Mesenchymal stem cell (in vitro differentiated cells and primary cell): Measurements from ENCODE around the gene NCOA1.

Experiments used
- DNase-seq: peaks from one replicate; pipeline ENCODE4 v3.0.0-alpha.2; 2013
- H2AFZ ChIP-seq: one replicate; pipeline ENCODE4 v1.6.1; 2013; ENCODE audit warnings: low read depth, mild to moderate bottlenecking, control low read depth, inconsistent platforms, low read length, moderate library complexity
- H2AK5ac ChIP-seq: 2 replicates; pipeline ENCODE4 v1.6.1; 2013; ENCODE audit warnings: low read length, moderate library complexity, mild to moderate bottlenecking, inconsistent platforms; ENCODE audit not compliant: severe bottlenecking
- H2BK120ac ChIP-seq: one replicate; pipeline ENCODE4 v1.6.1; 2013; ENCODE audit warnings: low read depth, mild to moderate bottlenecking, inconsistent platforms, low read length, moderate library complexity
- H2BK12ac ChIP-seq, 2 experiments: one replicate each; pipeline ENCODE4 v1.6.1; 2013; ENCODE audit warnings: inconsistent platforms in 2 of 2, low read length in 2 of 2, mild to moderate bottlenecking in 2 of 2, moderate library complexity in 2 of 2, control low read depth in 1 of 2
- H2BK15ac ChIP-seq: one replicate; pipeline ENCODE4 v1.6.1; 2013; ENCODE audit warnings: mild to moderate bottlenecking, low read depth, inconsistent platforms; ENCODE audit not compliant: poor library complexity, severe bottlenecking
- H2BK5ac ChIP-seq: 2 replicates; pipeline ENCODE4 v1.6.1; 2013; ENCODE audit warnings: low read depth, mild to moderate bottlenecking, low read length, control low read depth, inconsistent platforms; ENCODE audit not compliant: poor library complexity, severe bottlenecking
- H3K14ac ChIP-seq, 2 experiments: one replicate each; pipeline ENCODE4 v1.6.1; 2013; ENCODE audit warnings: inconsistent platforms in 2 of 2, low read length in 2 of 2, control low read depth in 1 of 2, mild to moderate bottlenecking in 1 of 2, moderate library complexity in 1 of 2
- H3K18ac ChIP-seq, 2 experiments: one replicate each; pipeline ENCODE4 v1.6.1; 2013; ENCODE audit warnings: inconsistent platforms in 2 of 2, low read length in 2 of 2, control low read depth in 1 of 2, low read depth in 1 of 2, mild to moderate bottlenecking in 1 of 2
- H3K23ac ChIP-seq, 2 experiments: one replicate each; pipeline ENCODE4 v1.6.1; 2013; ENCODE audit warnings: inconsistent platforms in 2 of 2, low read length in 2 of 2, mild to moderate bottlenecking in 2 of 2, moderate library complexity in 2 of 2, control low read depth in 1 of 2
- H3K27ac ChIP-seq: 2 replicates; pipeline ENCODE4 v1.5.1; 2013; ENCODE audit warnings: mild to moderate bottlenecking, moderate library complexity, low read length, control low read depth, inconsistent platforms; ENCODE audit not compliant: poor library complexity, severe bottlenecking
- H3K27me3 ChIP-seq, 2 experiments: 2 replicates each; pipeline versions ENCODE4 v1.6.1 to v1.7.0; 2013; ENCODE audit warnings: low read length in 2 of 2, mild to moderate bottlenecking in 2 of 2, moderate library complexity in 2 of 2, control low read depth in 1 of 2, inconsistent platforms in 1 of 2; ENCODE audit not compliant: control insufficient read depth in 1 of 2, insufficient read depth in 1 of 2
- H3K36me3 ChIP-seq, 2 experiments: 2 replicates each; pipeline versions ENCODE4 v1.6.1 to v1.7.0; 2013; ENCODE audit warnings: low read length in 2 of 2, control low read depth in 1 of 2, inconsistent platforms in 1 of 2, low read depth in 1 of 2, mild to moderate bottlenecking in 1 of 2; ENCODE audit not compliant: insufficient read depth in 2 of 2, control insufficient read depth in 1 of 2
- H3K4ac ChIP-seq, 2 experiments: one replicate each; pipeline ENCODE4 v1.6.1; 2013; ENCODE audit warnings: inconsistent platforms in 2 of 2, low read length in 2 of 2, mild to moderate bottlenecking in 2 of 2, moderate library complexity in 2 of 2, control low read depth in 1 of 2, low read depth in 1 of 2
- H3K4me1 ChIP-seq: 2 replicates; pipeline ENCODE4 v1.6.1; 2013; ENCODE audit warnings: low read depth, low read length, control low read depth; ENCODE audit not compliant: control insufficient read depth, insufficient read depth
- H3K4me2 ChIP-seq: 2 replicates; pipeline ENCODE4 v1.6.1; 2013; ENCODE audit warnings: low read length, mild to moderate bottlenecking, inconsistent platforms; ENCODE audit not compliant: poor library complexity, severe bottlenecking
- H3K4me3 ChIP-seq, 2 experiments: 2 replicates each; pipeline versions ENCODE4 v1.5.1 to v1.7.0; 2013; ENCODE audit warnings: low read length in 2 of 2, mild to moderate bottlenecking in 2 of 2, control low read depth in 1 of 2, low read depth in 1 of 2; ENCODE audit not compliant: insufficient read depth in 1 of 2
- H3K79me1 ChIP-seq: replicated peaks from 2 replicates; pipeline ENCODE4 v1.6.1; 2013; ENCODE audit warnings: mild to moderate bottlenecking, control low read depth, low read length, inconsistent platforms; ENCODE audit not compliant: poor library complexity, severe bottlenecking
- H3K9ac ChIP-seq: 2 replicates; pipeline ENCODE4 v1.7.0; 2013; ENCODE audit warnings: mild to moderate bottlenecking, low read length, moderate library complexity
- H3K9me3 ChIP-seq: 2 replicates; pipeline ENCODE4 v1.7.0; 2013; ENCODE audit warnings: mild to moderate bottlenecking, low read length; ENCODE audit not compliant: control insufficient read depth
- H4K8ac ChIP-seq: one replicate; pipeline ENCODE4 v1.6.1; 2013; ENCODE audit warnings: inconsistent platforms, mild to moderate bottlenecking, low read length, moderate library complexity
- H4K91ac ChIP-seq: one replicate; pipeline ENCODE4 v1.6.1; 2013; ENCODE audit warnings: mild to moderate bottlenecking, low read length, inconsistent platforms
- WGBS: methylation state at CpG from one replicate; pipeline ENCODE4 v1.1.7; 2013; ENCODE audit warnings: mixed read lengths; 5-methylcytosine and 5-hydroxymethylcytosine counted together

NCOA1 gene

DNA sequence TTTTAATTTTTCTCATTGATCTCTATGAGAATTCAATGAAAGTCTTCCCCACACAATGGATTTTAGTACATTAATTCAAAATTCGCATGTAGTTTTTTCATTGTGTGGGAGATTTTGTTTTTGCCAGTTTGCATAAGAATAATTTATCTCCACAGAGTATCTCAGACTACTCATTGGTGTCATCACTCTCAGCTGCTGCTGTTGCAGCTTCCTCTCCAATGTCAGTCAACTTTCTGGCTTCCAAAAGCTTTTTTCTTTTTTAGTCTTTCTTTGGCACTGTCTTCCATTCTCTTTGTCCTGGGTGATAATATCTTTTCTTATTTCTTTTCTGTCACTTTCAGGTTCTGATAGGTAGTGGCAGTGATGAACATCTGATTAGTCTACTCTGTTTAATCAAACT lies 251.7 kb downstream of the NCOA1 start:
- no peak overlapping the region for H4K8ac ChIP-seq
- H2AK5ac ChIP-seq = no peak overlapping the region
- no peak overlapping the region for H3K18ac ChIP-seq
- no peak overlapping the region for H3K27ac ChIP-seq
- no CpG with 5 or more reads among the region's 1 CpG for WGBS
- H3K4me2 ChIP-seq = no peak overlapping the region
- no peak overlapping the region for H3K4me3 ChIP-seq
- no peak overlapping the region for H3K4ac ChIP-seq
- peaks cover 5 to 40% of the 10 kb centered on the region in 2 experiments for H3K36me3 ChIP-seq
- H3K4me1 ChIP-seq = no peaks in the 10 kb centered on the region
- no peak for DNase-seq
- H2BK120ac ChIP-seq = no peak overlapping the region
- no peak overlapping the region for H2BK5ac ChIP-seq
- H3K14ac ChIP-seq = no peak overlapping the region
- no peak overlapping the region for H2AFZ ChIP-seq
- H3K27me3 ChIP-seq = no peaks in the 10 kb centered on the region
- no peaks in the 10 kb centered on the region for H3K79me1 ChIP-seq
- H2BK15ac ChIP-seq = no peak overlapping the region
- no peak overlapping the region for H3K9ac ChIP-seq
- no peak overlapping the region for H3K23ac ChIP-seq
- no peak overlapping the region for H2BK12ac ChIP-seq
- no peak overlapping the region for H4K91ac ChIP-seq
- no peaks in the 10 kb centered on the region for H3K9me3 ChIP-seq

DNA sequence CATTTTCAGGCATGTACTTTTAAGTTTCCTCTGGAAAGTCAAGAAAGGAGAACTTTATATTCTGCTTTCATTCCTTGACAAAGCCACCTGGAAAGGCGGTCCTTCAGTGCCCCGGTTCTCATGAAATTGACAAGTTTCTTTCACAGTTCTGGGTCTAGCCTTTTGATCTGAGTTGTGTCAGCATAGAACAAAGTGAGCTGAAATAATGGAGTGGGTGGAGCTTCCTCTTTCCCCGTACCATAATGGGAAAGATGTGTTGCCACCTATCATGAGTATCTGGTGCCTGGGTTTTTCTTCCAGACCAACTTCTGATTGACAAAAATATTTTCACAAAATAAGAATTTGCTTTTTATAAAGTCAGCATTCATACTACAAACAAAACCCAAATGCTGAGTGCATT lies 252.9 kb downstream of the NCOA1 start:
- DNase-seq = no peak
- WGBS = 87% methylated on average over 2 of the region's 3 CpGs
- Histone ChIP-seq H3K23ac (no peak overlapping the region), H2BK120ac (no peak overlapping the region), H2AK5ac (no peak overlapping the region), H3K27ac (no peak overlapping the region), H3K18ac (no peak overlapping the region), H2BK12ac (no peak overlapping the region), H4K91ac (no peak overlapping the region), H2BK15ac (no peak overlapping the region), H2BK5ac (no peak overlapping the region), H3K36me3 (peaks cover 5 to 40% of the 10 kb centered on the region in 2 experiments), H3K79me1 (no peaks in the 10 kb centered on the region), H3K14ac (no peak overlapping the region), H3K27me3 (no peaks in the 10 kb centered on the region), H3K4me2 (no peak overlapping the region), H3K4me3 (no peak overlapping the region), H3K9me3 (no peaks in the 10 kb centered on the region), H4K8ac (no peak overlapping the region), H3K4me1 (no peaks in the 10 kb centered on the region), H3K4ac (no peak overlapping the region), H3K9ac (no peak overlapping the region), H2AFZ (no peak overlapping the region)

DNA sequence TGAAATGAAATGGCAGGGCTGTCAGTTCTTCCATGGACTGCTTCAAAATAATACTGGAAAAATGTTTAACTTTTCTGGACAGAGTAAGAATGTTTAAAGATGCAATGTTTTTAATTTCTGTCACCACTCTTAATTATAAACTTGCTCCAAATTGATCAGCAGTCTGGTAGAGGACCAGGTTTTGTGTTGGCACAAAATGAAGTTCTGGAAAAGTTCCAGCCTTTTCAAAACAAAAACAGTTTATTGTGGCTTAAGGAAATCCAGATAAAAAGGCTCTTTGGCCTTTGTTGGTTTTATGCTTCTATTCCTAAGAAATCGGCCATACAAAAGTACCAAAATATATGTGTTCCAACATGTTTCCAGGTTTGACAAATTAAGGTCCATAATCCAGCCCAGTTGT lies 253.3 kb downstream of the NCOA1 start:
- Histone ChIP-seq H3K9ac (no peak overlapping the region), H3K23ac (no peak overlapping the region), H3K4me1 (no peaks in the 10 kb centered on the region), H3K27ac (no peak overlapping the region), H2AK5ac (no peak overlapping the region), H3K36me3 (peaks cover 5 to 38% of the 10 kb centered on the region in 2 experiments), H2BK5ac (no peak overlapping the region), H2BK12ac (no peak overlapping the region), H3K4ac (no peak overlapping the region), H2AFZ (no peak overlapping the region), H3K14ac (no peak overlapping the region), H2BK120ac (no peak overlapping the region), H4K8ac (no peak overlapping the region), H2BK15ac (no peak overlapping the region), H3K4me2 (no peak overlapping the region), H4K91ac (no peak overlapping the region), H3K79me1 (no peaks in the 10 kb centered on the region), H3K18ac (no peak overlapping the region), H3K9me3 (no peaks in the 10 kb centered on the region), H3K27me3 (no peaks in the 10 kb centered on the region), H3K4me3 (no peak overlapping the region)
- DNase-seq = no peak
- WGBS = no CpG with 5 or more reads among the region's 1 CpG

DNA sequence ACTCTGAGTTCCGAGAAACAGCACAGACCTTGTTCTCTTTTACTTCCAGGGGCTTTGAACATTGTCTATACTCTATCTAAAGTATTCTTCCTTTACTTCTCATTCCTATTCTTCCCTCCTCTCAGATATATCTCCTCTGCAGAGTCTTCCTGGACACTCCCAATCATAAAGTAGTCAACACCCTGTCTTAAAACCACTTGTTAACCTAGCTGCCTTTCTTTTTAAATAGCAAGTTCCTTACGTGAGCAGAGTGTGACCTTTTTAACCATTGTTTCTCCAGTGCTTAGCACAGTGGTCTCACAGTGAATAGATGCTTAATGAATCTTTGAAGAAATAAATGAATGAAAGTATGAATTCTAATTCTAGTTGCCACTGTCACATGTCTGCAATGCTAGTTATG lies 254.8 kb downstream of the NCOA1 start:
- DNase-seq = no peak
- Histone ChIP-seq H3K9ac (no peak overlapping the region), H3K27me3 (no peaks in the 10 kb centered on the region), H2AK5ac (no peak overlapping the region), H3K4me3 (no peak overlapping the region), H2BK5ac (no peak overlapping the region), H4K8ac (no peak overlapping the region), H3K27ac (no peak overlapping the region), H3K14ac (no peak overlapping the region), H3K4me2 (no peak overlapping the region), H2AFZ (no peak overlapping the region), H3K9me3 (no peaks in the 10 kb centered on the region), H4K91ac (no peak overlapping the region), H3K79me1 (no peaks in the 10 kb centered on the region), H2BK15ac (no peak overlapping the region), H3K18ac (no peak overlapping the region), H2BK120ac (no peak overlapping the region), H3K23ac (no peak overlapping the region), H3K4me1 (no peaks in the 10 kb centered on the region), H2BK12ac (no peak overlapping the region), H3K4ac (no peak overlapping the region), H3K36me3 (peaks cover 5 to 27% of the 10 kb centered on the region in 2 experiments)
- WGBS = 92% methylated on average over 2 of the region's 2 CpGs
